Measurements from ENCODE around the gene CDHR2.
A peak's percentile ranks its signal among the peaks of the same experiment; 100 is the strongest.

The CDHR2 gene

GRCh38 chr5:176530393-176530982 is 18.7 kb upstream of the CDHR2 start:
- no peak for DNase-seq

- DNase-seq, result no peak
These were observed 17.9 kb upstream of the CDHR2 start for GRCh38 chr5:176530983-176531901.

GRCh38 chr5:176531902-176532493 is 17.1 kb upstream of the CDHR2 start:
- DNase-seq, result no peak

GRCh38 chr5:176532795-176533194 is 16.3 kb upstream of the CDHR2 start:
- no peak for DNase-seq

GRCh38 chr5:176533390-176533789 is 15.8 kb upstream of the CDHR2 start:
- no peak for DNase-seq

GRCh38 chr5:176533894-176534611 is 15.1 kb upstream of the CDHR2 start:
- DNase-seq, result no peak

GRCh38 chr5:176534640-176535039 is 14.5 kb upstream of the CDHR2 start:
- DNase-seq, result no peak

GRCh38 chr5:176535101-176535663 is 14.0 kb upstream of the CDHR2 start:
- peak; percentile 56 for DNase-seq

- DNase-seq, result no peak
These were observed 13.4 kb upstream of the CDHR2 start for GRCh38 chr5:176535664-176536131.

- DNase-seq, result peak; percentile 23
These were observed 12.8 kb upstream of the CDHR2 start for GRCh38 chr5:176536132-176536901.

GRCh38 chr5:176536902-176537553 is 12.1 kb upstream of the CDHR2 start, which contains the start of gene RNF44:
Gene RNF44 (minus strand): TSS chr5:176537402. CDS start chr5:176532472, 4,930 bp downstream.
- peak; percentile 94 for DNase-seq

- DNase-seq, result peak; percentile 99
These were observed 11.4 kb upstream of the CDHR2 start for GRCh38 chr5:176537554-176538229.

GRCh38 chr5:176538230-176538988 is 10.7 kb upstream of the CDHR2 start:
- no peak for DNase-seq

- no peak for DNase-seq
These were observed 10.2 kb upstream of the CDHR2 start for GRCh38 chr5:176538989-176539384.

GRCh38 chr5:176540476-176540899 is 8.7 kb upstream of the CDHR2 start:
- DNase-seq, result no peak

GRCh38 chr5:176540956-176541337 is 8.2 kb upstream of the CDHR2 start:
- no peak for DNase-seq

GRCh38 chr5:176541338-176542134 is 7.6 kb upstream of the CDHR2 start:
- DNase-seq, result peak; percentile 36

- no peak for DNase-seq
These were observed 7.0 kb upstream of the CDHR2 start for GRCh38 chr5:176542135-176542595.

Measured in kidney glomerular epithelial cell (primary cell).